NCI-H82 (cell line): ENCODE measurements around the gene GNB2.
"Not testable (repeated sequence)": the region's sequence is repeated elsewhere in the genome, so short reads cannot be mapped to it uniquely, and the experiment has no call there.

Experiments used
- DNase-seq: peaks from one replicate; lab custom pipeline; 2025; lab: John Stamatoyannopoulos, UW

Gene GNB2

DNA sequence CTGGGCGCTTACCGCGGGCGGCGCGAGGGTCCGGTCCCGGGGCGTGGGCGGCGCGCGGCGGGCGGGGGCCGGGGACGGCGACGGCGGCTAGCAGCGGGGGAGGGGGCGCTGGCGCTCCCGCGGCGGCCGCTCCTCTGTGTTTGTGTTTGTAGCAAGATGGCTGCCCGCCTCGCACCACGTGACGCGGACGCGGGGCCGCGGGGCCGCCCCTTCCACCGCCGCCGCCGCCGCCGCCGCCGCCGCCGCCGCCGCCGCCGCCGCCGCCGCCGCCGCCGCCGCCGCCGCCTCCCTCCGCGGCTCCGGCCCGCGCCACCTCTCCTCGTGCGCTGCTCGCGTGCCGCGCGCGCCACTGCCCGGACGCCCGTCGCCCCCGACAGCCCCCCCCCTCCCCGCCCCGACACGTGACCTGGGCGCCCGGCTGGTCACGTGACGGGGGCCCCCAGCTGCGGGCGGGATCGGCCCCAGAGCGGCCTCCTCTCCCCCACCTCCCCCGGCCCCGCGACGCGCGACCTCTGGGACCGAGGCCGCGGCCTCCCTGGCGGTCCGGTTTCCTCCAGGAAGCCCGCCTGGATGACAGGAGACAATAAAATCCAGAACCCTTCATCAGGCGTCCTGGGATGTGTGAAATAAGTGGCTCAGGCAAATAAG, 20.7 kb downstream of the GNB2 start, which contains the start of gene GIGYF1:
Gene GIGYF1 (minus strand): TSS at position 153 of the 648 bp plus-strand sequence. CDS start 6,012 bp downstream, outside the sequence.
- peak; percentile 80 for DNase-seq

DNA sequence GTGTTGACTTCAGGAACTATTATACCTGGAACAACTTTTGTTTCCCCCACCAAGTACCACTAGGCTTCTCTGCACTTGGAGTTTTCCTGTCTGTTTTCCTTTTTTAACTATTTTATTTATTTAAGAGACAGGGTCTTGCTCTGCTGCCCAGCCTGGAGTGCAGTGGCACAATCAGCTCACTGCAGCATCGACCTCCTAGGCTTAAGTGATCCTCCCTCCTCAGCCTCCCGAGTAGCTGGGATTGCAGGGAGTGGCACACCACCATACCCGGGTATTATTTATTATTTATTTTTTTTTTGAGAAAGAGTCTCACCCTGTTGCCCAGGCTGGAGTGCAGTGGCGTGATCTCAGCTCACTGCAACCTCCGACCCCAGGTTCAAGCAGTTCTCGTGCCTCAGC, 22.6 kb downstream of the GNB2 start:
- DNase-seq: no peak

DNA sequence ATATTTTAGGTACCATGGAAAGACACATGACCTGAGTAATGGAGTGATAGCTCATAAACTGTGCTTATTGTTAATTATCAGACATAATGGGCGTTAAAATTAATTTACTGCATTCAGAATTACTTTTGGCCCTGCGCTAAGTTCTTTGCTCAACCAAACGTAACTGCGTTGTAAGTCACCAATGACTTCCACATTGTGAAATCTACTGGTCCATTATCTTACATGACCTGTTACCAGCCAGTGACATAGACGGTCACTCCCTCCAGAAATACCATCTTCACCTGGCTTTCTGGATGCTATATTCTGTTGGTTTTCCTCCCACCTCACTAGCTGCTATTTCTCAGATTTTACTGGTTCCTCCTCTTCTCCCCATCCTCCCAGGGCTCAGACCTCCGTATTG, 25.5 kb downstream of the GNB2 start:
- no peak for DNase-seq

DNA sequence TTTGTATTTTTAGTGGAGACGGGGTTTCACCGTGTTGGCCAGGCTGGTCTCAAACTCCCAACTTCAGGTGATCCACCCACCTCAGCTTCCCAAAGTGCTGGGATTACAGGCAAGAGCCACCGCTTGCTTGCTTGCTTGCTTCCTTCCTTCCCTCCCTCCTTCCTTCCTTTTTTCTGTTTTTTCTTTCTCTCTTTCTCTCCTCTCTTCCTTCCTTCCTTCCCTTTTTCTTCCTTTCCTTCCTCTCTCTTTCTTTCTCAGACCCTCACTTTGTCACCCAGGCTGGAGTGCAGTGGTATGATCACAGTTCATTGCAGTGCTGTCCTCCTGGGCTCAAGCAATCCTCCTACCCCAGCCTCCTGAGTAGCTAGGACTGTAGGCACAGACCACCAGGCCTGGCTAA, 27.5 kb downstream of the GNB2 start:
- not testable (repeated sequence) for DNase-seq

DNA sequence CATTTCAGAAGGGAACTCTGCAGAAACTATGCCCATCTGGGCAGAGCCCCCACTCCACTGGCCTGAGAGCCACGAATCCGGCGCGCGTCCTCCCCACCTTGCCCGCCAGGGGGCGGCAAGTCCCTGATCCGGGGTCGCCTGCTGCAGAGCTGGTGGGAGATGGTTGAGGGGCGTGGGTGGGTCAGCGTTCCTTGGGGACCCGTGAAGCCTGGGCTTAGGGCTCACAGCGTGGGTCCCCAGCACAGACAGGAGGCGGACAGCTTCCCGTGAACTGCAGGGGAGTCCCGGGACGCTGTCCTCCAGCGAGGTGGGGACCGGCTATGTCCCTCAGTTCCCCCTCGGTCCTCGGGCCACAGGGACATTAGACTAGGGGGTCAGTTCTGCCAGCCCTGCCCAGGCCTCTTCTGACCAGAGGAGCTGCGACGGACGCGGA, 31.8 kb downstream of the GNB2 start:
- DNase-seq: peak; percentile 84

DNA sequence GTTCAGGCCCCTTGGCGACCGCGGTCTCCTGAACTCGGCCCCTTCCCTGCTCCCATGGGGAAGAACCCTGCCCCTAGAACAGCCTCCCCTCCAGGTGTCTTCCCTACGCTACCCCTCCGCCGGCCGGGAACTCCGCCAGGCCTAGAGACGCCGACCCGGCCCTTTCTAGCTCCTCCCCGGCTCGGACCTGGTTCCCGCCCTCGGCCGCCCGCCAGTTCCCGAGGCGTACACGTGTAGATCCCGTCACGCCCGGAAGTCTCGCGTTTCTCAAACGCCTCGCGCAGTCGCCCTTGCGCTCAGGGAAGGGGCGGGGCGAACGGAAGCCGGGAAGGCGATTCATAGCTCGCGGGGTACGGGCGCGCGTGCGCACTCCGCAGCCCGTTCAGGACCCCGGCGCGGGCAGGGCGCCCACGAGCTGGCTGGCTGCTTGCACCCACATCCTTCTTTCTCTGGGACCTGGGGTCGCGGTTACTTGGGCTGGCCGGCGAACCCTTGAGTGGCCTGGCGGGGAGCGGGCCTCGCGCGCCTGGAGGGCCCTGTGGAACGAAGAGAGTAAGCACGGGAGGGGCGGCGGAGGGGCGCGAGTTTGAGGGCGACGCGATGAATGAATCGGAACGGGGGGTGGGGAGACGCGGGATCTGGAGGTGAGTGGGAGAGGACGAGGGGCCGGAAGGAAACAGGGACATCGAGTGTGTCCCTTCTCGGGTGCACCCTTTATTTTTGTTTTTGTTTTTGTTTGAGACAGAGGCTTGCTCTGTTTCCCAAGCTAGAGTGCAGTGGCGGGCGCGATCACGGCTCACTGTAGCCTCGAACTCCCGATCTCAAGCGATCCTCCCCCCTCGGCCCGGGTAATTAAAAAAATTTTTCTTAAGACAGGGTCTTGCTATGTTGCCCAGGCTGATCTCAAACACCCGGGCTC, 32.5 kb downstream of the GNB2 start, which contains the start of gene POP7:
Gene POP7 (plus strand): TSS at position 369 of the 919 bp plus-strand sequence. CDS start 710 bp downstream, outside the sequence.
- peak; percentile 99 for DNase-seq

DNA sequence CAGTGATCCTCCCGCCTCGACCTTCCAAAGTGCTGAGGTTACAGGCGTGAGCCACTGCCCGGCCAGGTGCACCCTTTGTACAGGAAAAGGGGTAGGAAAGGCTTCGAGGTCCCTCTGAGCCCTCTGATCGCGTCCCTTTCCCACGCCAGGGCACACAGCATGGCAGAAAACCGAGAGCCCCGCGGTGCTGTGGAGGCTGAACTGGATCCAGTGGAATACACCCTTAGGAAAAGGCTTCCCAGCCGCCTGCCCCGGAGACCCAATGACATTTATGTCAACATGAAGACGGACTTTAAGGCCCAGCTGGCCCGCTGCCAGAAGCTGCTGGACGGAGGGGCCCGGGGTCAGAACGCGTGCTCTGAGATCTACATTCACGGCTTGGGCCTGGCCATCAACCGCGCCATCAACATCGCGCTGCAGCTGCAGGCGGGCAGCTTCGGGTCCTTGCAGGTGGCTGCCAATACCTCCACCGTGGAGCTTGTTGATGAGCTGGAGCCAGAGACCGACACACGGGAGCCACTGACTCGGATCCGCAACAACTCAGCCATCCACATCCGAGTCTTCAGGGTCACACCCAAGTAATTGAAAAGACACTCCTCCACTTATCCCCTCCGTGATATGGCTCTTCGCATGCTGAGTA, 33.3 kb downstream of the GNB2 start:
- DNase-seq: peak; percentile 35

DNA sequence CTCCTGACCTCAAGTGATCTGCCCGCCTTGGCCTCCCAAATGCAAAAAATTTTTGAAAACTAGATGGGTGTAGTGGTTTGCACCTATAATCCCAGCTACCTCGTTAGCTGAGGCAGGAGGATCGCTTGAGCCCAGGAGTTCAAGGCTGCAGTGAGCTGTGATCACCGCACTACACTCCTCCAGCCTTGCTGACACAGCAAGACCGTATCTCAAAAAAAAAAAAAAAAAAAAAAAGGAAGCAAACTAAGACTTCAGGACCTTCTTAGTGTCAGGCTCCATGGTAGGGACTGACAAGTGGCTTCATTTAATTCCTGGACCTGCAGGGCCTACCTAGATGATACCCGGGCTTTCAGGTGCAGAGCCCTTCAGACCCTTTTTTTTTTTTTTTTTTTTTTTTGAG, 34.9 kb downstream of the GNB2 start:
- no peak for DNase-seq

DNA sequence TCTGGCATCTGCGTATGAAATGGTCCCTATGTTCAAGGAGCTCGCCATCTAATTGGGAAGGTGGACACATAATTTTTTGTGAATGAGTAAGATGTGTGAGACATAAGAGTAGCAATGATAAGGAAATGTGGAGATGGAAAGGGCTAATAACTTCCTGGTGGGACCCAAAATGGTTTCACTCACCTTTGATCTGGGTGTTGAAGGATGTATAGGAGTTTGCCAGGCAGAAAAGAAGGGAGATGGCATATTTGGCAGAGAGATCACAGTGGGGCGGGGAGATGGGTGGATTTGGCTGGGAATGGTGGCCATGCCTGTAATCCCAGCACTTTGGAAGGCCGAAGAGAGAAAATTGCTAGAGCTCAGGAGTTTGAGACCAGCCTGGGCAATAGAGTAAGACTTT, 36.9 kb downstream of the GNB2 start:
- no peak for DNase-seq

DNA sequence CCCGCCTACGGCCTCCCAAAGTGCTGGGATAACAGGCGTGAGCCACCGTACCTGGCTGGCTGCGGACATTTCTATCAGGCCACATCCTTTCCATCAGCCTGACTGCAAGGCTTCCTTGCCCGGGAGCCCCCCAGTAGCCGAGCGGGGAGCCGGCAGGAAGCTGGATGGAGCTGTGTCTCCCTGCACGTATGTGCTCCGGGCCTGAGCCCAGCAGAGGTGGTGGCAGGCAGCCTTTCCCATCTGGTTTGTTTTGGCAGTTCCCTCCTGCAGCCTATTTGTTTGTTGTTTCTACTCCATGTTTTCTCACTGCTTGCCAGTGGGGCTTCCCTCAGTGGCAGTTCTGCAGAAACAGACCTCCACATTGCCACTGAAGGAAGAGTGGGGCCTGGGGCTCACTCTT, 37.8 kb downstream of the GNB2 start:
- DNase-seq: no peak

DNA sequence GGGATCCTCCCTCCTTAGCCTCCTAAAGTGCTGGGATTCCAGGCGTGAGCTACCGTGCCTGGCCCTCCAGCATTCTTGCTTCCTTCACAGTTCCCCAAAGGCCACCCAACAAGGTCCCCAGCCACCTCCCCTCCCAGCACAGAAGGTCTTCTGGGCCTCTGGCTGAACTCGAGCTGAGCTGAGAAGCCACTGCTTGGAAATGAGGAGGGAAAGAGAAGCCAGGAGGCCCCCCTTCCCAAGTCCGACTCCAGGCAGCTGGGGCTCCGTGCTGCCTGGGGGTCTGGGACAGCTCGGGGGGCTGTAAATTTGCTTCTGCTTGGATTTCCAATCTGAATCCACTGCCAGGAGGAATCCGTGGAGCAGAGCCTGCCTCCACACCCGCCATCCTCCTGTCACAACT, 41.2 kb downstream of the GNB2 start:
- no peak for DNase-seq

DNA sequence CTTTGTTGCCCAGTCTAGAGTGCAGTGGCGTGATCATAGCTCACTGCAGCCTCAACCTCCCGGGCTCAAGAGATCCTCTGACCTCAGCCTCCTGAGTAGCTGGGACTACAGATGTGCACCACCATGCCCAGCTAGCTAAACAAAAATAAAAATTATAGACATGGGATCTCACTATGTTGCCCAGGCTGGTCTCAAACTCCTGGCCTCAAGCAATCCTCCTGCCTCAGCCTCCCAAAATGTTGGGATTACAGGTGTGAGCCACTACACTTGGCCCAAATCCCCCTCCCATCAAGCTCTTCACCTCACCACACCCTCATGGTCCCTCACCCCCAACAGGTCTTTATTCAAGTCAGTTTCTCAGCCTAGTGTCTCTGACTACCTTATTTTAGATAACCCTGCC, 43.5 kb downstream of the GNB2 start:
- not testable (repeated sequence) for DNase-seq

DNA sequence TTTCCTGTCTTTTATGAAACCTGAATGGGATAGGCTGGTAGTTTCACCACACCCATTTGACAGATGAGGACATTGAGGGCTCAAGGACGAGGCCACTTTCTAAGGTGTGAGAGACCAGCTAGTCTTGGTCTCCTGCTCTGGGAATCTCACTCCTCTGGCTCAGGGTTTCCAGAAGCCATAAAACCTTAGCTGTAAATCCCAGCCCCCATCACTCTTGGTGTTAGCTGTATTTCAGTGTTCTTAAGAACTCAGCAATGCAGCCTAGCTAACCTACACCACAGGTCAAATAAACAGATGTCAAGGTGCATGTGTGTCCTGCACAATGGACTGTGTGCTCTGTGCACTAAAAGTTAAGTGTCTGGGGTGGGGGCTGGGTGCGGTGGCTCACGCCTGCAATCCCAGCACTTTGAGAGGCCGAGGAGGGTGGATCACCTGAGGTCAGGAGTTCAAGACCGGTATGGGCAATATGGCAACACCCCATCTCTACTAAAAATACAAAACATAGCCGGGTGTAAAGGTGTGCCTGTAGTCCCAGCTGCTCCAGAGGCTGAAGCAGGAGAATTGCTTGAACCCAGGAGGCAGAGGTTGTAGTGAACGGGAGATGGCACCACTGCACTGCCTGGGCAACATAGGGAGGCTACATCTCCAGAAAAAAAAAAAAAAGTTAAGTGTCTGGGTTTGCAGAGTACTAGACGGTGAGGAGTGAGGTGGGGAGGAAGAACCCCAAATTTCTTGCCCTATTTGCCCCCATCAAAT, 46.2 kb downstream of the GNB2 start:
- DNase-seq: no peak

DNA sequence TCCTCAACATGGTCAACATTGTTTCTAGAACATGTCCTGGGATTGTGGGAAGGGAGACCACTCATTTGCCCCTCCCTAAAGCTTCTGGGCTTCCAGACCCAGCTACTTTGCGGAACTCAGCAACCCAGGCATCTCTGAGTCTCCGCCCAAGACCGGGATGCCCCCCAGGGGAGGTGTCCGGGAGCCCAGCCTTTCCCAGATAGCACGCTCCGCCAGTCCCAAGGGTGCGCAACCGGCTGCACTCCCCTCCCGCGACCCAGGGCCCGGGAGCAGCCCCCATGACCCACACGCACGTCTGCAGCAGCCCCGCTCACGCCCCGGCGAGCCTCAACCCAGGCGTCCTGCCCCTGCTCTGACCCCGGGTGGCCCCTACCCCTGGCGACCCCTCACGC, 46.7 kb downstream of the GNB2 start, which contains the start of gene EPO:
Gene EPO (plus strand): TSS at position 190 of the 392 bp plus-strand sequence. CDS start 513 bp downstream, outside the sequence.
- no peak for DNase-seq

DNA sequence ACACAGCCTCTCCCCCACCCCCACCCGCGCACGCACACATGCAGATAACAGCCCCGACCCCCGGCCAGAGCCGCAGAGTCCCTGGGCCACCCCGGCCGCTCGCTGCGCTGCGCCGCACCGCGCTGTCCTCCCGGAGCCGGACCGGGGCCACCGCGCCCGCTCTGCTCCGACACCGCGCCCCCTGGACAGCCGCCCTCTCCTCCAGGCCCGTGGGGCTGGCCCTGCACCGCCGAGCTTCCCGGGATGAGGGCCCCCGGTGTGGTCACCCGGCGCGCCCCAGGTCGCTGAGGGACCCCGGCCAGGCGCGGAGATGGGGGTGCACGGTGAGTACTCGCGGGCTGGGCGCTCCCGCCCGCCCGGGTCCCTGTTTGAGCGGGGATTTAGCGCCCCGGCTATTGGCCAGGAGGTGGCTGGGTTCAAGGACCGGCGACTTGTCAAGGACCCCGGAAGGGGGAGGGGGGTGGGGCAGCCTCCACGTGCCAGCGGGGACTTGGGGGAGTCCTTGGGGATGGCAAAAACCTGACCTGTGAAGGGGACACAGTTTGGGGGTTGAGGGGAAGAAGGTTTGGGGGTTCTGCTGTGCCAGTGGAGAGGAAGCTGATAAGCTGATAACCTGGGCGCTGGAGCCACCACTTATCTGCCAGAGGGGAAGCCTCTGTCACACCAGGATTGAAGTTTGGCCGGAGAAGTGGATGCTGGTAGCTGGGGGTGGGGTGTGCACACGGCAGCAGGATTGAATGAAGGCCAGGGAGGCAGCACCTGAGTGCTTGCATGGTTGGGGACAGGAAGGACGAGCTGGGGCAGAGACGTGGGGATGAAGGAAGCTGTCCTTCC, 47.3 kb downstream of the GNB2 start:
- DNase-seq: no peak

DNA sequence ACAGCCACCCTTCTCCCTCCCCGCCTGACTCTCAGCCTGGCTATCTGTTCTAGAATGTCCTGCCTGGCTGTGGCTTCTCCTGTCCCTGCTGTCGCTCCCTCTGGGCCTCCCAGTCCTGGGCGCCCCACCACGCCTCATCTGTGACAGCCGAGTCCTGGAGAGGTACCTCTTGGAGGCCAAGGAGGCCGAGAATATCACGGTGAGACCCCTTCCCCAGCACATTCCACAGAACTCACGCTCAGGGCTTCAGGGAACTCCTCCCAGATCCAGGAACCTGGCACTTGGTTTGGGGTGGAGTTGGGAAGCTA, 47.9 kb downstream of the GNB2 start:
- no peak for DNase-seq

DNA sequence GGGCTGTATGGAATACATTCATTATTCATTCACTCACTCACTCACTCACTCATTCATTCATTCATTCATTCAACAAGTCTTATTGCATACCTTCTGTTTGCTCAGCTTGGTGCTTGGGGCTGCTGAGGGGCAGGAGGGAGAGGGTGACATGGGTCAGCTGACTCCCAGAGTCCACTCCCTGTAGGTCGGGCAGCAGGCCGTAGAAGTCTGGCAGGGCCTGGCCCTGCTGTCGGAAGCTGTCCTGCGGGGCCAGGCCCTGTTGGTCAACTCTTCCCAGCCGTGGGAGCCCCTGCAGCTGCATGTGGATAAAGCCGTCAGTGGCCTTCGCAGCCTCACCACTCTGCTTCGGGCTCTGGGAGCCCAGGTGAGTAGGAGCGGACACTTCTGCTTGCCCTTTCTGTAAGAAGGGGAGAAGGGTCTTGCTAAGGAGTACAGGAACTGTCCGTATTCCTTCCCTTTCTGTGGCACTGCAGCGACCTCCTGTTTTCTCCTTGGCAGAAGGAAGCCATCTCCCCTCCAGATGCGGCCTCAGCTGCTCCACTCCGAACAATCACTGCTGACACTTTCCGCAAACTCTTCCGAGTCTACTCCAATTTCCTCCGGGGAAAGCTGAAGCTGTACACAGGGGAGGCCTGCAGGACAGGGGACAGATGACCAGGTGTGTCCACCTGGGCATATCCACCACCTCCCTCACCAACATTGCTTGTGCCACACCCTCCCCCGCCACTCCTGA, 49.1 kb downstream of the GNB2 start:
- DNase-seq: no peak

DNA sequence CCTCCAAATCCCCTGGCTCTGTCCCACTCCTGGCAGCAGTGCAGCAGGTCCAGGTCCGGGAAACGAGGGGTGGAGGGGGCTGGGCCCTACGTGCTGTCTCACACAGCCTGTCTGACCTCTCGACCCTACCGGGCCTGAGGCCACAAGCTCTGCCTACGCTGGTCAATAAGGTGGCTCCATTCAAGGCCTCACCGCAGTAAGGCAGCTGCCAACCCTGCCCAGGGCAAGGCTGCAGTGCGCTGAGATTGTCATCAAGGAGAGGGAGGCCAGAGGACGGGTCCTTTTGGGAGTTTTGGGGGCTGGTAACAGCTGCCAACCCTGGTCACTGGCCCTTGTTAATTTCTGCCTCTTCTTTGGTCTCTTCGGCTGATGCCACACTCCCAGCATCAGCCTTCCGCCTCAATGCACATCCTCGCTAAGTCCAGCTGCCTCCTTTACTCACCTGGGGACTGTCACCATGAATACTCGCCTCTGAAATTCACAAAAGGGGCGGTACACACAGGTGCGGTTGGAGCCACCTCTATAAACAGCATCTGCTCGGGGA, 50.3 kb downstream of the GNB2 start:
- no peak for DNase-seq

DNA sequence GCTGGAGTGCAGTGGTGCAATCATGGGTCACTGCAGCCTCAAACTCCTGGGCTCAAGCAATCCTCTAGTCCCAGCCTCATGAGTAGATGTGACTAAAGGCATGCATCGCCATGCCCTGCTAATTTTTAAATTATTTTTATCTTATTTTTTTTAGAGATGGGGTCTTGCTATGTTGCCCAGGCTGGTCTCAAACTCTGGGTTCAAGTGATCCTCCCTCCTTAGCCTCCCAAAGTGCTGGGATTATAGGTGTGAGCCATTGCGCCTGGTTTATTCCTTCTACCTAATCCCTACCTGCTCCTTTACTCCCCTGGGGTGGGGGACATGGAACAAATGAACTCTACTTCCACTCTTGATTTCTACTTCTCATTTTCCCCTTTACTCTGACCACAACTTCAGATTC, 50.8 kb downstream of the GNB2 start:
- DNase-seq: not testable (repeated sequence)
